GM21526 (cell line): ENCODE data around the gene LMO4.

Source experiments
- ATAC-seq: cut with Tn5 transposase; IDR thresholded peaks from one replicate; pipeline ENCODE4 v1.9.1; 2021; ENCODE audit warnings: moderate library complexity; ENCODE audit not compliant: unreplicated experiment, low FRiP score

LMO4 gene

DNA sequence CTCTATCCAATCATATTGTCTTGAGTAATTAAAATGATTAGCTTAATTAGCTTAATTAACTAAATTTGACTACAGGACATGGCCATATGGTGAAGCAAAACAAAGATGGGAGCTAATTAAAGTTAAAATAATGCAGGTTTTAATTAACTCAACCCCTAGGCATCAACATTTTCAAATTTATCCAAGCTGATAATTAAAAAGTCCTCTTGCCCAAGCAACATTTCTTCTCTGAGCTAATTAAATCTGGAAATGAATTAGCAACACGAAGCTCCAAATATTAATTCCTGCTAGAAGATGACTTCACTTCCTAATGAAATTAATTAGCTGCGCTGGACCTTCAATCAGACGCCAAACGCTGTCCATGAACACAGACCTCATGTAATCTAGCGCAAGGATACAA, 27.9 kb downstream of the LMO4 start:
- ATAC-seq, result no peak

DNA sequence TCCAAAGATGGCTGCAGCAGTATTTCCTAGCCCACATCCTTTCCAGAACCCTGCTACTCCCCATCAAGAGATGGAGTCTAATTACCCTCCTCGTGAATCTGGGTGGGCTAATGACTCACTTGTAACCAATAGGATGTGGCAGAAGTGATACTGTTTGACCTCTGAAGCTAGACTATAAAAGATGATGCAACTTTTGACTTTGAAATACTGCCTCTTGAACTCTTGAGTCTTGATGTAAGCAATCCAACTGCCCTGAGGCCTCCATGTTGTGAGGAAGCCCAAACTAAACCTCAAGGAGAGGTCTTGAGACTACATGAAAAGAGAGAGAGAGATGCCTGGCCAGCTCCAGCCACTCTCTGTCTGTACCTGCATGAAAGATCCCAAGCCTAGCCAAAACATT, 29.5 kb downstream of the LMO4 start:
- ATAC-seq, result no peak

- no peak for ATAC-seq
These were observed 30.9 kb downstream of the LMO4 start for GRCh38 chr1:87359586-87359985.

- no peak for ATAC-seq
These were observed 33.6 kb downstream of the LMO4 start for GRCh38 chr1:87362063-87362833.

- no peak for ATAC-seq
These were observed 34.2 kb downstream of the LMO4 start for GRCh38 chr1:87362834-87363426.

- ATAC-seq, result no peak
These were observed 38.9 kb downstream of the LMO4 start for GRCh38 chr1:87367549-87367948.

DNA sequence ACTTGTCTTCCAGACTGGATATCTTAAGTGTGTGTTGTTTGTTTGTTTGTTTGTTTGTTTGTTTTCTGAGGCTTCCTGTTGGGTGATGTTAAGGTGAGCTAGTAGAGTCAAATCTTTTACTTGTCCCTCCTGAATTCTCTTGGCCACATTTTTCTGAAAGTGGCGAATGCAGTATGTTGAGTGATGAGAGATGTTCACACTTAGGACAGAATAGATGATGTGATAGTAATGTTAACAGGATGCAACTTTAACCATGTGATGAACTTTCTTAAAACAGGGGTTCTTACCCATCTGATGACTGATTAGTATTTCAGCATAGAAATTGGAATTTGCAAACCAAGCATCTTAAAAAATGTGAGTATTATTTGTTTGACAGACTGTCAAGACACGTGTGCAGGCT, 40.2 kb downstream of the LMO4 start:
- no peak for ATAC-seq

GRCh38 chr1:87369736-87370478, 41.2 kb downstream of the LMO4 start:
- ATAC-seq, result no peak

GRCh38 chr1:87370544-87370943, 41.9 kb downstream of the LMO4 start:
- ATAC-seq, result no peak

GRCh38 chr1:87379306-87379705, 50.6 kb downstream of the LMO4 start:
- ATAC-seq, result no peak

- ATAC-seq, result no peak
These were observed 57.6 kb downstream of the LMO4 start for GRCh38 chr1:87386217-87386790.

GRCh38 chr1:87388411-87388810, 59.7 kb downstream of the LMO4 start:
- no peak for ATAC-seq

DNA sequence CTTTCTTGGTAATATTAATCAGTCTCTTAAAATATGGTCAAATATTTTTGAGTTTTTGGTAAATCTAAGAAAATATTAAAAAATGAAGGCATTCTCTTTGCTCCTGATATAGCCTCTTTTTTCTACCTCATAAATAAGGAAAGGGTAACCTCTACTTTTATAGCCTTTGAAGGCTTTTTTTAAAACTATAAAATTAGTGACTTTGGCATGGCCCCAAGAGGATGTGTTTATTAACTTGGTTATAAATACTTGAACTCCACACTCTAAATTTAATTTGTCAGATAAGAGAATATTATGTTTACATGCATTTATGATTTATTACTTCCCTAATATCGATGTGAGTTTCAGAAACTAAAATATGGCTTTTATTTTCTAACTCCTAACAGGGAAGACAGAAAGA, 60.3 kb downstream of the LMO4 start:
- ATAC-seq, result no peak

- no peak for ATAC-seq
These were observed 60.9 kb downstream of the LMO4 start for GRCh38 chr1:87389546-87389945.

GRCh38 chr1:87392248-87393192, 63.8 kb downstream of the LMO4 start:
- ATAC-seq, result no peak

- ATAC-seq, result no peak
These were observed 64.9 kb downstream of the LMO4 start for GRCh38 chr1:87393445-87394085.

- ATAC-seq, result no peak
These were observed 65.8 kb downstream of the LMO4 start for GRCh38 chr1:87394513-87394912.

- no peak for ATAC-seq
These were observed 66.3 kb downstream of the LMO4 start for GRCh38 chr1:87394982-87395381.
